ENCODE data around the gene TMPRSS6.

The TMPRSS6 gene

GRCh38 chr22:37109242-37109917, at the start of gene TMPRSS6:
TSS of gene TMPRSS6 (minus strand) at chr22:37109713. CDS start at chr22:37103417, 6,296 bp downstream.
- no peak for DNase-seq

- DNase-seq, result no peak
Measured at GRCh38 chr22:37158963-37159290, 49.4 kb upstream of the TMPRSS6 start.

- no peak for DNase-seq
Measured at GRCh38 chr22:37157516-37158285, 48.2 kb upstream of the TMPRSS6 start.

- DNase-seq, result no peak
Measured at GRCh38 chr22:37156686-37157435, 47.3 kb upstream of the TMPRSS6 start.

GRCh38 chr22:37155971-37156370, 46.5 kb upstream of the TMPRSS6 start:
- DNase-seq, result no peak

- DNase-seq, result no peak
Measured at GRCh38 chr22:37154925-37155712, 45.6 kb upstream of the TMPRSS6 start.

- no peak for DNase-seq
Measured at GRCh38 chr22:37153901-37154300, 44.4 kb upstream of the TMPRSS6 start.

- DNase-seq, result no peak
Measured at GRCh38 chr22:37151401-37151800, 41.9 kb upstream of the TMPRSS6 start.

- no peak for DNase-seq
Measured at GRCh38 chr22:37150701-37151100, 41.2 kb upstream of the TMPRSS6 start.

GRCh38 chr22:37148742-37149665, 39.5 kb upstream of the TMPRSS6 start:
- DNase-seq, result no peak

- DNase-seq, result no peak
Measured at GRCh38 chr22:37148031-37148651, 38.6 kb upstream of the TMPRSS6 start.

- no peak for DNase-seq
Measured at GRCh38 chr22:37147186-37147990, 37.9 kb upstream of the TMPRSS6 start.

GRCh38 chr22:37146507-37147180, 37.1 kb upstream of the TMPRSS6 start:
- no peak for DNase-seq

- no peak for DNase-seq
Measured at GRCh38 chr22:37146051-37146385, 36.5 kb upstream of the TMPRSS6 start.

GRCh38 chr22:37145180-37146050, 35.9 kb upstream of the TMPRSS6 start:
- no peak for DNase-seq

GRCh38 chr22:37144180-37144554, 34.7 kb upstream of the TMPRSS6 start:
- no peak for DNase-seq

GRCh38 chr22:37141971-37142370, 32.5 kb upstream of the TMPRSS6 start:
- no peak for DNase-seq

- no peak for DNase-seq
Measured at GRCh38 chr22:37141476-37141875, 32.0 kb upstream of the TMPRSS6 start.

GRCh38 chr22:37140686-37141323, 31.3 kb upstream of the TMPRSS6 start:
- DNase-seq, result no peak
